IPS-18a (cell line): Measurements from ENCODE around the gene GABBR2.

Experiments
- H3K27ac ChIP-seq: one replicate; pipeline ENCODE4 v1.5.1; 2013; ENCODE audit warnings: low read length
- H3K27me3 ChIP-seq: one replicate; pipeline ENCODE4 v1.6.1; 2013; ENCODE audit warnings: mild to moderate bottlenecking, low read length; ENCODE audit not compliant: control insufficient read depth, insufficient read depth
- H3K36me3 ChIP-seq: one replicate; pipeline ENCODE4 v1.6.1; 2013; ENCODE audit warnings: low read depth, low read length; ENCODE audit not compliant: control insufficient read depth
- H3K4me1 ChIP-seq: one replicate; pipeline ENCODE4 v1.6.1; 2013; ENCODE audit warnings: low read depth, low read length; ENCODE audit not compliant: control insufficient read depth
- H3K4me3 ChIP-seq: one replicate; pipeline ENCODE4 v1.5.1; 2013; ENCODE audit warnings: low read length
- H3K9ac ChIP-seq: one replicate; pipeline ENCODE4 v1.6.1; 2013; ENCODE audit warnings: mild to moderate bottlenecking, low read length, moderate library complexity
- H3K9me3 ChIP-seq: one replicate; pipeline ENCODE4 v1.6.1; 2013; ENCODE audit warnings: low read depth, low read length; ENCODE audit not compliant: control insufficient read depth

Gene GABBR2

DNA sequence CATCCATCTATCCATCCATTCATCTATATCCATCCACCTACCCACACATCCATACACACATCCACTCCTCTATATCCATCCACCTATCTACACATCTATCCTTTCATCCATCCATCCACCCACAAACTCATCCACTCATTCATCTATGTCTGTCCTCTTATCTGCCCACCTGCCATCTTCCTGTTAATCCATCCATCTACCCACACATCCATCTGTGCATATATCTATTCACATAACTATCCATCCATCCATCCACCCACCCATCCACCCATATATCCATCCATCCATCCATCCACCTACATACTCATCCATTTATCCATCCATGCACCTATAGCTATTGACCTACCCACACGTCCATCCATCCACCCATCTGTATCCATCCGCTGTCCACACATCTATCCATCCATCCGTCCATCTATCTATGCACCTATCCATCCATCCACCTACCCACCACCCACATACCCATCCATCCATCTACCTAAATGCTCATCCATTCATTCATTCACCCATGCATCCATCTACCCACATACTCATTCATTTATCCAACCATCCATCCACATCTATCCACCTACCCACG, 271.2 kb downstream of the GABBR2 start:
- H3K36me3 ChIP-seq, result no peaks in the 10 kb centered on the region
- H3K27ac ChIP-seq, result no peak overlapping the region
- H3K4me1 ChIP-seq, result peaks cover 4% of the 10 kb centered on the region
- H3K27me3 ChIP-seq, result no peaks in the 10 kb centered on the region
- H3K4me3 ChIP-seq, result no peak overlapping the region
- H3K9me3 ChIP-seq, result no peaks in the 10 kb centered on the region
- H3K9ac ChIP-seq, result no peak overlapping the region

DNA sequence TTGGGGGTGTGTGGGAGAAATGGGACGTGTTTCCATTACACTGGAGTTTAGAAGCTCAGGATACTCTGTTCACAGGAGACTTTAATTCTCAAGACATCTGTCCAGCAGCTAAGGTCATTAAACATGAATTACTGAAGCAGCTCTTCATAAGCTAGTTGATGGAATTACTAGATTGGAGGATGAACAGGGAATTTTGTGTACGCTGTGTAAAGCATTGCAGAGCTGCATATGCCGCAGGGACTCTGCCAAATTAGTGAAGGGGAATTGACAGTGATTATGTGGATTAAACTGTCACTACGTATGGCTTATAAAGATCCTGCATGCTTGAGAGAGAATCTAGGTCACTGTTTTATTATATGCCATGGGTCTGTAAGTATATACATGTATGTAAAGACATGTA, 275.8 kb downstream of the GABBR2 start:
- H3K27ac ChIP-seq, result no peak overlapping the region
- no peaks in the 10 kb centered on the region for H3K4me1 ChIP-seq
- no peaks in the 10 kb centered on the region for H3K36me3 ChIP-seq
- H3K9me3 ChIP-seq, result no peaks in the 10 kb centered on the region
- no peak overlapping the region for H3K9ac ChIP-seq
- no peak overlapping the region for H3K4me3 ChIP-seq
- no peaks in the 10 kb centered on the region for H3K27me3 ChIP-seq

DNA sequence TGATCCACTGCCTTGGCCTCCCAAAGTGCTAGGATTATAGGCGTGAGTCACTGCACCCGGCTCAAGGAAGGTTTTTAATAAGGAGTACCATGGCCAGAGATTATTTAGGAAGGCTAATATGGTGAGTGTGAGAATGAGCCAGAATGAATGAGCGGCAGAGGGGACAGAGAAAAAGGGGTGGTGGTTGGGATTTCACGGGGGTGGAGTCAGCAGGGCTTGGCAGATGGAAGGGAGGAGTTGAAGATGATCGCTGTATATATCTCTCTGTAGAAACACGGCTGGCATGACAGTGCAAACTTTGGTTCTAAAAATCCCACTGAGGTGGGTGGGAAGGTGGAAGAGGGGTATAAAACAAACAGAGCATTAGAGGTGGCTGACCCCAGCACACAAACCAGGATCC, 276.6 kb downstream of the GABBR2 start:
- H3K9me3 ChIP-seq, result no peaks in the 10 kb centered on the region
- H3K4me3 ChIP-seq, result no peak overlapping the region

DNA sequence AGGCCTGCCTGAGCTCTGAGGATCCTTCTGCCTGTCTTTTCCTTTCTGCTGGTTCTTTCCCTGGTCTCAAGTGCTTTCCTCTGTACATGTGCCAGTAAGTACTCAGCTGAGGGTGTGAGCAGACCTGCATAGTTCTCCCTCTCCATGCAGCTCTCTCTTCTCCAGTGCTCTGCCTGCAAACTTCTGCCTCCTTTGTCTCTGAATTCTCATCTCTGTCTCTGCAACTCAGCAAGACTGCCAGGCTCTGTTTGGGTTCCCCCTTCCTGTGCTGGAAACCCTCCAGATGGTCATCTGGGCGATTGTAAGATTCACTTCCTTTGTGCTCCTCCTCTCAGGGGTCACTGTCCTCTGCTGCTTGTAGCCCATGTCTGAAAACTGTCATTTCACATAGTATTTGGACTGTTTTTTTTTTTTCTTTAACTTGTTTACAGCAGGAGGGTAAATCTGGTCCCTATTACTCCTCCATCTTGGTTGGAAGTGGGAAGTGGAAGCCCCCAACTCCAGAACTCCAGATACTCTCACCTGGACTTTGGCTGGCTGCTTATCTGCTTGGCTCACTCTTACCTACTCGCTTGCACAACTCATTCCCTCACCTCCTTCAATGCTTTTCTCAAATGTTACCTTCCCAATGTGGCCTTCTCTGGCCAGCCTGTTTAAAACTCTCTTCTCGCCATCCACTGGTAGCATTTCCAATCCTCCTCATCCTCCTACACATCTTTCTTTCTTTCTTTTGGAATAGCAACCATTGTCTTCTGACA, 278.0 kb downstream of the GABBR2 start:
- H3K4me3 ChIP-seq, result no peak overlapping the region
- H3K36me3 ChIP-seq, result no peaks in the 10 kb centered on the region
- no peak overlapping the region for H3K27ac ChIP-seq
- H3K4me1 ChIP-seq, result no peaks in the 10 kb centered on the region
- no peaks in the 10 kb centered on the region for H3K9me3 ChIP-seq
- H3K27me3 ChIP-seq, result no peaks in the 10 kb centered on the region
- H3K9ac ChIP-seq, result no peak overlapping the region

More for the DNA sequence above, 276.6 kb downstream of the GABBR2 start:
- Histone ChIP-seq H3K4me1 (no peaks in the 10 kb centered on the region), H3K9ac (no peak overlapping the region), H3K27ac (no peak overlapping the region), H3K27me3 (no peaks in the 10 kb centered on the region), H3K36me3 (no peaks in the 10 kb centered on the region)

DNA sequence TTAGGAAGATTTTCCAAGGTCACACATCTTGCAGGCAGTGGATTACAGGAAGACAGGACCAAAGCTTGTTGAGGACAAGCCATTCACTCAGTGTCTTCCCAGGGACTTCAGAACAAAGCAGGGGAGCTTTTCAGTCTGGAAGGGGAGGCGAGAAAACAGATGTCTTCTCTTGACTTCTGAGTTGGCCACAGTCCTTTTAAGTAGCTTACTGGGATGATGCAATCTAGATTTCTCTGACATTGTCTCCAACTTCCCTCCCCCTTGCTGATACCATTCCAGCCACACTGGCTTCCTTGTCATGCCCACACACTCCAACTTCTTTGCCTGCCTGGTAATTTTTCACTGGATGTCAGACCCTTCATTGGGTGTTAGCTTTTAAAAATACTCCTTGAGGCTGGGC, 279.1 kb downstream of the GABBR2 start:
- Histone ChIP-seq H3K4me1 (no peaks in the 10 kb centered on the region), H3K9ac (no peak overlapping the region), H3K9me3 (no peaks in the 10 kb centered on the region), H3K27me3 (no peaks in the 10 kb centered on the region), H3K27ac (no peak overlapping the region), H3K4me3 (no peak overlapping the region), H3K36me3 (no peaks in the 10 kb centered on the region)

DNA sequence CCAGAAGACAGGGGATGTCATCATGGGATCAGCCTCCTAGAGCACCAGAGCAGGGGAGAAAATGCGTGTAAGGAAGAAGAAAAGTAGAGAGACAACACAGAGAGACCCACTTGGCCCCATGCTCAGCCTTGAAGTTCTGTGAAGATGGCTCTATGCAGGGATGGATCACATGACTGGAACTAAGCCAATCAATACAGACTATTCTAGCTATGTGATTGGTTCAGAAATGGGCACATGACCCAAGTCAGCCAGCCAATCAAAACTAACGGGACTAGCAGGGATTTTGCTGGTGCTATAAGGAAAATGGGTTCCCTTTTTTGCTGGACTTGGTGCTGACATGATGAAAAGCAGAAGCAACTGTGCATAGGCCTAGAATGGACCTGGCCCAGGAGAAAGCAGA, 280.3 kb downstream of the GABBR2 start:
- H3K27me3 ChIP-seq, result no peaks in the 10 kb centered on the region
- no peaks in the 10 kb centered on the region for H3K36me3 ChIP-seq
- H3K4me3 ChIP-seq, result no peak overlapping the region
- no peaks in the 10 kb centered on the region for H3K9me3 ChIP-seq
- H3K4me1 ChIP-seq, result no peaks in the 10 kb centered on the region
- no peak overlapping the region for H3K27ac ChIP-seq
- no peak overlapping the region for H3K9ac ChIP-seq

DNA sequence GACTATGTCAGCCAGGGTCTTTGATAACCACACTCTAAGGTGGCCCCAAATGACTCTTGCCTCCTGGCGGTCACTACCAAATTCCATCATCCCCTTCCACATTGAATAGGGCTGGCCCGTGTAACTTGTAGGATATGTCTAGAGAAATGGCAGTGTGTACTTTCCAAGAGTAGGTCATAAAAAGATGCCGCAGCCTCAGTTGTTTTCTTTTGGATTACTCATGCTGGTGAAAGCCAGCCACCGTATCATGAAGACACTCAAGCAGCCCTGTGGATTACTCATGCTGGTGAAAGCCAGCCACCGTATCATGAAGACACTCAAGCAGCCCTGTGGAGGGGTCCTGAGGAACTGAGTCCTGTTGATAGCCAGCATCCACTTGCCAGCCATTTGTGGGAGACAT, 281.2 kb downstream of the GABBR2 start:
- no peaks in the 10 kb centered on the region for H3K27me3 ChIP-seq
- no peaks in the 10 kb centered on the region for H3K36me3 ChIP-seq
- no peak overlapping the region for H3K27ac ChIP-seq
- no peak overlapping the region for H3K9ac ChIP-seq
- H3K4me1 ChIP-seq, result no peaks in the 10 kb centered on the region
- no peaks in the 10 kb centered on the region for H3K9me3 ChIP-seq
- H3K4me3 ChIP-seq, result no peak overlapping the region

DNA sequence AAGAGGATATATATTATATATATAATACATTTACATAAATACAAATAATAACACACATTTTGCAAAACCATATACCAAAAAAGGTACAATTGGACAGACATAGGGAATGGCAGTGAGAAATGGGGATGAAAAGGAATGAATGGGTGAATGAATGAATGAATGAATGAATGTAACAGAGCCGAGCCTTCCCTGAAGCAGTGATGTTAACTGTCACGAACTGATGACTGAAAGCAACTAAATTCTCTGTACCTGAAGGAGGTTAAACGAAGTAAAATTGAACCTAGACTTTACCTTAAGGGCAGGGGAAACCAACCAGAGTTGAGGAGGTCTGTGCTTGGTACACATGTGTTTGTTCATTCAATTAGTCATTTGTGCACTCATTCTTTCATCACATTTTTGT, 283.7 kb downstream of the GABBR2 start:
- Histone ChIP-seq H3K36me3 (no peaks in the 10 kb centered on the region), H3K27me3 (no peaks in the 10 kb centered on the region), H3K27ac (no peak overlapping the region), H3K4me1 (no peaks in the 10 kb centered on the region), H3K9me3 (no peaks in the 10 kb centered on the region), H3K4me3 (no peak overlapping the region), H3K9ac (no peak overlapping the region)

DNA sequence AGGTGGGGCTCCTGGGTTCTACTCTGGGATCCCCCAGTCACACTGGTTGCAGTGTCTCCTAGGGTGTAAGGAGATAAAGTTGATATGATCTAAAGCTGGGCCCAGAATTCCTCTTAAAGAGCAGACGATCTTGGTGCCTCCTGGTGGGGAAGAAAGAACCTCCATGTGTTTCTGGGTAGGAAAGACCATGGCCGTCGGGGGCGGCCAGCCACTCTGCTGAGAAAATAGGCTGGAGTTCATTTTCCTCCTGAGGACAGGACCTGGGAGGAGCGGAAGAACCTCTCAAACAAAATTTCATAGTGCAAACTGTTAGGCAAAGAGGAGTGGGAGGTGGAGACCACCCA, 289.5 kb downstream of the GABBR2 start:
- Histone ChIP-seq H3K9me3 (no peaks in the 10 kb centered on the region), H3K36me3 (no peaks in the 10 kb centered on the region), H3K4me1 (peaks cover 3% of the 10 kb centered on the region), H3K9ac (no peak overlapping the region), H3K27me3 (no peaks in the 10 kb centered on the region), H3K27ac (no peak overlapping the region), H3K4me3 (no peak overlapping the region)

DNA sequence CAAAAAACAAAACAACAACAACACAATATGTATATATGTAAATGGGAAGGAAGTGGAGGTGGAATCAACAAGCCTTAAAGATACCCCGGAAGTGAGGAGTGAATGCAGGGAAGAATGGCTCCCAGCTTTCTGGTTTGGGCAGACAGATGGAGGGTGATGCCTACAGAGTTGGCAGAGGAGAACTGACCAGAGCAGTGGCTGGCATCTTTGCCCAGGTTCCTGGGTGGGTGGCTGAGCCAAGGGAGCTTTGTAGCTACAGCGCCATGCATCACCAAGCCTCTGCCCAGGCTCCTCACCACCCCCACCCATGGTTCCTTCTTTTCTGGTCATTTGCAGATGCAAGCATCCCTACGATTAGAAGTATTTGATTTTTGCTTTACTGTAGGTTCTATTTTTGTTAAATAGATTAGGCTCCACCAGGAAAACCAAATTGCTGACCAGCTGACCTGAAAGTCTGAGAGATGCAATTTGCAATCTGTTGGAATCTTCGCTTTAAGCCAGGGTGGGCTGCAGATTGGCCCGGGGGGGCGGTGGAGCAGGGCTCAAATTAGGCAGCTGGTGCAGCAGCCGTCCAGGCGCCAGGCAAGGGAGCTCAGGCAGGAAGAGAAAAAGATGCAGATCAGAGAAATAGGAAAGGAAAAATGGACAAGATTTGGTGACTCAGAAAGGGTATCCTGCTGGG, 290.0 kb downstream of the GABBR2 start:
- Histone ChIP-seq H3K4me3 (no peak overlapping the region), H3K4me1 (peaks cover 3% of the 10 kb centered on the region), H3K36me3 (no peaks in the 10 kb centered on the region), H3K9ac (no peak overlapping the region), H3K9me3 (no peaks in the 10 kb centered on the region), H3K27ac (no peak overlapping the region), H3K27me3 (no peaks in the 10 kb centered on the region)

DNA sequence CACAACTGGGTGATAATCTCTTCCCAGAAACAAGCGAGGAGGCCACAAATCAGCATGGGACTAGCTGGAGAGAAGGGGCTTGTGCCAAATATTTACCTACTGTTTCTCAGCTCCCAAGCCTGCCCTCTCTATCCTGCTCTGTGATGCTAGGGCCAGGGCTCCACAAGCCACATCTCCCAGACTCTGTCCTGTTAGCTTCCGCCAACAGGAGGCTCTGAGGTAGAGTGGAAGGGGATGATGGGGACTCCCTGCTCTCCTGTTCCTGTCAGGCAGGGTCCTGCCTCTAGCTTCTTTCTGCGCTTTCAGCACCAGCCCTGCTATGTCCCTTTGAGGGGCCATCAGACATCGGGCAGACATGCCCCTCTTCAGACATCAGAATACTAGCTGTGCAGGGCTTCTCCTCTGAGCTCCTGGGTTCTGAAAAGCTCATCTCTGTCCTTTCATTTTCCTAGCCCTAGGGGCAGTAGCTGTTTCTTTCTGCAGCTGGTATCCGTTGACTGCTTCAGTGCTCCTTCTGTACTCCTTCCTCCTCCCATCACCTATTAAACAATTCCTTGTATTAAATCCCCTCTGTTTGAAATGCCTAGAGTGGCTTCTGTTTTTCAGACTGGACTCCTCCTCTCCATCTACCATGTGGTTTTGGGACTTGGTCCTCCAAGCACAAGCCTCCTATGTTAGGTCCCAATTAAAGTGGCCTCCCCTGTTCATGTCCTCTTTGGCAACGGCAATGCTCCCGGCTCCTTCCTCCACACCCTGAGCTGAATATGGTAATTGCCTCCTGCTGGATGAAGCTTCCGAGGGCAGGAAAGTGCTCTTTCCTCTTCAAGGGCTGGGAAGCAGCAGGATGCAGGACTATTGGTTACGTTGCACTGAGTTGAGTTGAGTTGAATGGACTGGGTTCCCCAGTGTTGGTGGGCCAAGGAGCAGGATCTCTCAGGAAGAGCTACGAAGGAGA, 292.2 kb downstream of the GABBR2 start:
- Histone ChIP-seq H3K9me3 (no peaks in the 10 kb centered on the region), H3K27ac (no peak overlapping the region), H3K27me3 (no peaks in the 10 kb centered on the region), H3K36me3 (no peaks in the 10 kb centered on the region), H3K4me3 (no peak overlapping the region), H3K9ac (no peak overlapping the region), H3K4me1 (peaks cover 3% of the 10 kb centered on the region)
